ENCODE measurements around the gene PRCC.

Gene PRCC

GRCh38 chr1:156786640-156787039 is 19.3 kb downstream of the PRCC start:
- no peak overlapping the region for H3K4me3 ChIP-seq (ENCODE audit: low read length)
- DNase-seq (ENCODE audit: low read depth, low spot score): no peak

DNA sequence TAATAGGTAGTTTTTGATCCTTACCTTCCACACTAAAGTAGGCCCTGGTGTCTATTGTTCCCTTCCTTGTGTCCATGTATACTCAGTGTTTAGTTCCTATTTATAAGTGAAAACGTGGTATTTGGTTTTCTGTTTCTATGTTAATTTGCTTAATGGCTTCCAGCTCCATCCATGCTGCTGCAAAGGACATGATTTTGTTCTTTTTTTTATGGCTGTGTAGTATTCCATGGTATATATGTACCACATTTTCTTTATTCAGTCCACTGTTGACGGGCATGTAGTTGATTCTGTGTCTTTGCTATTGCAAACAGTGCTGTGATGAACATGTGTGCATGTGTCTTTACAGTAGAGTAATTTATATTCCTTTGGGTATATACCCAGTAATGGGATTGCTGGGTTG is 20.8 kb downstream of the PRCC start:
- no peak for DNase-seq (ENCODE audit: low read depth, low spot score)
- no peak overlapping the region for H3K4me3 ChIP-seq (ENCODE audit: low read length)

- H3K4me3 ChIP-seq (ENCODE audit: low read length): no peak overlapping the region
- DNase-seq (ENCODE audit: low read depth, low spot score): no peak
Measured at GRCh38 chr1:156789621-156790318, 22.4 kb downstream of the PRCC start.

DNA sequence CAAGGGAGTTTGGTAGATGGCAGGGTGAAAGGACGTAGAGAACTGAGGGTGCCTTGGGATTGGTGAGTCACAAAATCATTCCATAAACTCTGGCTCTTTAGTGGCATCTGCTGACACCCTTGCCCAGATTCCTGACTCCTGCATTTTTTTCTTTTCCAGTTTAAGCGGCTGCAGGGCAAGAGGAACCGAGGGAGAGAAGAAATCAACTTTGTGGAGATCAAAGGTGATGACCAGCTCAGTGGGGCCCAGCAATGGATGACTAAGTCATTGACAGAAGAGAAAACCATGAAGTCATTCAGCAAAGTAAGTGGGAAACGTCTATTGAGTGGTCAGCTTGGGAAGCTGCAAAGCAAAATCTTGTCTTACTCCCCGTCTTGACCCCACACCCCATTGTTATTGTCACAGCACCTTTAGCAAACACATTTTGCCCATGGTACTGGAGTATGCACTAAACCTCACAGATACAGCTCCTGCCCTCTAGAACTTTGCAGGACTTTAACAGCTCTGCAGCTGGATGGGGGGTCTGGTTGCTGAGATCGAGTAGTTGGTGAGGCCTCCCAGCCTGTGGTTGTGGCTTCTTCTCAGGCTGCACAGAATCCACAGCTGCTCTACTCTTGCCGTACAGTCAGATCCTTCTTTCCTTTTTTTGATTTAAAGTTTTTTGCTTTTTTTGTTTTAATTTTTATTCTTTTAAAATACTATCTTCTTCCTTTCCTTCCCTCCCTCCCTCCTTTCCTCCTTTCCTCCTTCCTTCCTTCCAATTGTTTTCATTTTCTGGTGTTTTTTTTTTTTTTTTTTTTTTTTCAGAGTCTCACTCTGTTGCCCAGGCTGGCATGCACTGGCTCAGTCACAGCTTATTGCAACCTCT is 27.4 kb downstream of the PRCC start:
- peak; percentile 68 for DNase-seq (ENCODE audit: low read depth, low spot score)
- no peak overlapping the region for H3K4me3 ChIP-seq (ENCODE audit: low read length)

DNA sequence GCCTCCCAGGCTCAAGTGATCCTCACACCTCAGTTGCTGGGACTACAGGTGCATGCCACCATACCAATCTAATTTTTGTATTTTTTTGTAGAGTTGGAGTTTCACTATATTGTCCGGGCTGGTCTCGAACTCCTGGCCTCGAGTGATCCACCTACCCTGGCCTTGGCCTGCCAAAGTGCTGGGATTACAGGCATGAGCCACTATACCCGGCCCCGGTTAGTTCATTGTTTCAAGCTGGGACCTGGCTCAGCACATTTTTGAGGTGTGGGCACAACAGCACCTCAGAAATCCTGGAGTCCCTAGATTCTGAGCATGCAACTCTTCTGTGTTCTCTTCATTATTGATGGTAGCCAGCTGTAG is 28.0 kb downstream of the PRCC start:
- DNase-seq (ENCODE audit: low read depth, low spot score): no peak
- no peak overlapping the region for H3K4me3 ChIP-seq (ENCODE audit: low read length)

- H3K4me3 ChIP-seq (ENCODE audit: low read length): no peak overlapping the region
- no peak for DNase-seq (ENCODE audit: low read depth, low spot score)
Measured at GRCh38 chr1:156795787-156796186, 28.5 kb downstream of the PRCC start.

DNA sequence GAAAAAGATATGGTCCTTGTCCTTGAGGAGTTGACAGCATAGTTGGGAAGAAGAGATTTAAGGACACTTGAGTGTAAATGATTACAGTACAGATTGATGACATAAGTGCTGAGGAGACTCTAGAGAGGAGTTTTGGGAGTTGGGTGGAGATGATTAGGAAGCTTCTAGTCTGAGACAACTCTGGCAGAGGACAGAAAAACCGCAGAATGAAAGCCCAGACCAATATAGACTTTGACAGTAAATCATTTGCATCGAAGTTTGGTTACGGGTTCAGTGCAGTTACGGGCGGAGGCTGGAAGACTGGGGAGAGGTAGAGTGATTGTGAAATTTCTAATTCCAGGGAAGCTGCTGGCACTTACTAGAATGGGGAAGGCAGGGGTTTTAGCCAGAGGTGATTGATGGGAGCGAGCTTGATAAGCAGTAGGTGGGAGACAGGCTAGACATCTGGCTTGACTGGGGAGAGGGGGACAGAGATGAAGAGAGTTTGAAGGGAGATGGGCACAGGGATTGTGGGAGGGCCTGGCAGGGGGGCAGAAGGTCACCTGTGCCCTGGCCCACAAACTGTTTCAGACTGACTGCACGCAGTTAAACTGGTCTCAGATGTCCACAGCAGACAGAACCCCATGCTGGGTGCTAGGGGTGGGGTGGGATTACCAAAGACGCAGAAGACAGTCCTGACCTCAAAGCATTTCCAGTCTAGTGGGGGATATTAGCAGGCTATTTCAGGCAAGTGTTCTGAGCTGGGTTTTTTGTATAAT is 29.2 kb downstream of the PRCC start:
- H3K4me3 ChIP-seq (ENCODE audit: low read length): no peak overlapping the region
- no peak for DNase-seq (ENCODE audit: low read depth, low spot score)

DNA sequence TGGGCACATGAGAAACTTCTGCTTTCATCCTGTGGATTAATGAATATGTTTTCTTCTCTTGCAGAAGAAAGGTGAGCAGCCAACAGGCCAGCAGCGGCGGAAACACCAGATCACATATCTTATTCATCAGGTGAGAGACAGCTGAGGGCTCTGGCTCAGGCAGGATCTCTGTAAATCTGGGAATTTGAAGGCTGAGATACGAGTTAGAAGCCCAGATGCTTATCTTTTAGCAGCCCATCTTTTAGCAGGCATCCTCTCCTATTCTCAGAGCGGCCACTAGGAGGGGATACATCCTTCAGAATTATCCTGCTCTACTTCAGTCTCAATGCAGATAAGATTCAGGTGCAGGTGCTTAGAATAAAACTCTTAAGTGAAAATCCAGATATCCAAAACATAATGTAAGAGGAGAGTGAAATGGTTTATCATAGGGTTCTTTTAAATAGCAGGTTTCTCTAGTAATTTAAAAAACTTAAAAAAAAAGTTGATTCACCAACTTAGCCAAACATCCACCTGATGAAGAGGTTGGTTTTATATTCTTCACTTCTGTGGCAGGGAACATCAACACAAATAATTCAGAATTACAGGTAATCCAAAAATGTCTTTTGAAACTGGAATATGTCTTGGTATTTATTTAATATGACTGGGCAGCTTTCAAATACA is 30.0 kb downstream of the PRCC start:
- DNase-seq (ENCODE audit: low read depth, low spot score): peak; percentile 69
- H3K4me3 ChIP-seq (ENCODE audit: low read length): no peak overlapping the region

DNA sequence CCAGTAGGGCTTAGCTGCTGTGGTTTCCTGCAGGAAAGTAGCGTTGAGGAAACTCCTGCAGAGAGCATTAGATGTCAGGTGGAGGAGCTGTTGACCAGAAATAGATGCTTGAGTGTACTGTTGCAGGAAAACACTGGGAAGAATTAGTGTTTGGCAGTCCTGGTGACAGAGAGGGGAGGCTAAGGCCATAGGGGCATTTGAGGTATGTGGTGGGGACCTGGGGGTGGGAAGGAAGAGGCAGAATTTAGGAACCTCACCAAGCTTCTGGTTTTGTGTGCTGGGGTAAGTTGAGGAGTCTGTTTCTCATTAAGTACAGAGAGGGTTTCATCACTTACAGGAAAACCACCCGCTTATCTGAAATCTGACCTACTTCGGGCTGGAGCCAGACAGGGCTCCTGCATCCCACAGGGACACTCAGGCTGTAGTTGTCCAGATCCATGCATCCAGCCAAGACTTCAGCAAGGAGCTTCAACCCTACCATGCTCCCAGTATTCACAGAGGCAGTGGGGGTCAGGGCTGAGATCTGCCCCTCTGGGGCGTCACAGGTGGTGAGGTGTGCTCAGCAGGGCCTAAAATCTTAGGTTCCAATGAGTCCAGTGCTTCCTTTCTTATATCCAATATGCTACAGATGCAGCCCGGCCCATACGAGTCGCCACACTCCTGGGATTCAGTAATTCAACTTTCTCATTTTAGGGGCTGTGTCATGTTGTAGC is 34.2 kb downstream of the PRCC start:
- DNase-seq (ENCODE audit: low read depth, low spot score): no peak

GRCh38 chr1:156802421-156802935 is 35.1 kb downstream of the PRCC start:
- no peak overlapping the region for H3K4me3 ChIP-seq (ENCODE audit: low read length)
- no peak for DNase-seq (ENCODE audit: low read depth, low spot score)

More for the DNA sequence above, 34.2 kb downstream of the PRCC start:
- H3K4me3 ChIP-seq (ENCODE audit: low read length): no peak overlapping the region

DNA sequence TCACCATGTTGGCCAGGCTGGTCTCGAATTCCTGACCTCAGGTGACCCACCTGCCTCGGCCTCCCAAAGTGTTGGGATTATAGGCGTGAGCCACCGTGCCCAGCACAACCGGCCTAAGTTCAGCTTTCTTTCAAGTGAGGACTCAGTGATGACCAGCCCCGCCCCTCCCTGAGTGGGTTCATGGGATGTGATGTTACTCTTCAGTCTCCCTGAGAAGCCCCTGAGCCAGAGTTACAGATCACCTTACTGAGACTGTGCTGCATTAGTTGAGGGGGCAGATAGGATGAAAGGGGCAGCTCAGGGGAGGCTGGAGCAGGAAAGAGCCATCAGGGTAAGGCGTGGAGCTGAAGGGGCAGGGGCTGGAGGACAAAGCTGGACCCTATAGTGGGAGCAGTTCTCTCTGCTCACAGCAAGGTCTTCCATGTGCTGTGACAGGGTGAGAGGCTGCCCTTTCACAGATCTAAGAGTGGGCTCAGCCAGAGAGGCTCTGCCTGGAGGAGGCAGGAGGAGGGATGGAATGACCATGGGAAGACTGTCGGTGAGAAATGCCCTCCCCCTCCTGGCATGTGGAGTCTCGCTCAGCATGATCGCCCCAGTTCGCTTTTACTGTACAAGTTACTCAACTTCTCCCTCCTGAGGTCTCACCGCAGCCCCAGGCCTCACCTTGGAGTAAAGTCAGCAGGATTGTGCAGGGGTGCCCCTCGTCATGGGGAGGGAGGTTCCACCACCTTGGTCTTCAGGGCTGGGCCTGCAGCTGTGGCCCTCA is 35.9 kb downstream of the PRCC start:
- no peak for DNase-seq (ENCODE audit: low read depth, low spot score)
- no peak overlapping the region for H3K4me3 ChIP-seq (ENCODE audit: low read length)

GRCh38 chr1:156804026-156804425 is 36.7 kb downstream of the PRCC start:
- H3K4me3 ChIP-seq (ENCODE audit: low read length): no peak overlapping the region
- no peak for DNase-seq (ENCODE audit: low read depth, low spot score)

- H3K4me3 ChIP-seq (ENCODE audit: low read length): no peak overlapping the region
- DNase-seq (ENCODE audit: low read depth, low spot score): no peak
Measured at GRCh38 chr1:156804572-156805243, 37.4 kb downstream of the PRCC start.

- no peak overlapping the region for H3K4me3 ChIP-seq (ENCODE audit: low read length)
- DNase-seq (ENCODE audit: low read depth, low spot score): no peak
Measured at GRCh38 chr1:156805766-156806511, 38.6 kb downstream of the PRCC start.

GRCh38 chr1:156806512-156807440 is 39.4 kb downstream of the PRCC start:
- no peak for DNase-seq (ENCODE audit: low read depth, low spot score)
- no peak overlapping the region for H3K4me3 ChIP-seq (ENCODE audit: low read length)

- H3K4me3 ChIP-seq (ENCODE audit: low read length): no peak overlapping the region
- no peak for DNase-seq (ENCODE audit: low read depth, low spot score)
Measured at GRCh38 chr1:156807627-156808026, 40.3 kb downstream of the PRCC start.
